ENCODE data around the gene GRM1. TPM values are rescaled to one million over a fixed set of nuclear protein-coding genes. Genes with fewer than 3 reads are reported as not detected.

The GRM1 gene
- total and polyA plus RNA-seq, 9 of the 15 experiments (the other 6 are each of a cell fraction or from before 2014, with no cell fraction given), result not detected

DNA sequence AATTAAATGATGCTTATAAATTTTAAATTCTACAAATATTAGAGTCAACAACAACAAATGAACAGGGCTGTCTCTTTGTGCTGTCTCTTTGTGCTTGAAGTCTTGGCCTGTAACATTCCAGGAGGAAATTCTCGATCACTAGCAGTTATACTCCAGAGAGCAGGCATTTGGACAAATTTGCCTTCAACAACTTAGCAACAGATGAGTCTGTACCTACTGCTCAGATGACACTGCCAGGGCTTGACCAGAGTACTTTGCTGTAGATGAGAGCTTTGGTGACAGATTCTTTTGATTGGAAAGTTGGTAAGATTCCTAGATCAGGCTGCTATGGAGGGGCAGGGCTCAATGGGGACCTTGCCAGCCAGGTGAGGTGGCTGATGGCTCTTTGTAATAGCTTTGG, 217.2 kb downstream of the GRM1 start:
- Histone ChIP-seq H3K9me3 (replicated peaks; ENCODE audit: control insufficient read depth, insufficient read depth, low read depth, low read length) (no peaks in the 10 kb centered on the region), H3K79me2 (ENCODE audit: control insufficient read depth, insufficient read depth, low read length) (no peaks in the 10 kb centered on the region), H3K27ac (ENCODE audit: extremely low read depth, low read depth, low read length) (no peak overlapping the region), H3K9me1 (ENCODE audit: control insufficient read depth, insufficient read depth, low read length) (no peaks in the 10 kb centered on the region), H3K4me1 (replicated peaks in 1 of 2; ENCODE audit: control insufficient read depth in 2 of 2, insufficient read depth in 2 of 2, low read length in 2 of 2) (no peaks in the 10 kb centered on the region), H3K4me2 (ENCODE audit: insufficient read depth, low read length) (no peak overlapping the region), H3K9ac (ENCODE audit: insufficient read depth in 1 of 2, low read depth in 2 of 2, low read length in 2 of 2) (no peak overlapping the region), H3K4me3 (no peak overlapping the region), H3K27me3 (ENCODE audit: control insufficient read depth in 2 of 2, insufficient read depth in 2 of 2, low read length in 2 of 2) (no peaks in the 10 kb centered on the region), H2AFZ (ENCODE audit: low read depth, low read length) (no peak overlapping the region), H3K36me3 (ENCODE audit: control insufficient read depth, insufficient read depth, low read length) (no peaks in the 10 kb centered on the region), H4K20me1 (replicated peaks; ENCODE audit: control insufficient read depth, insufficient read depth, low read length) (no peaks in the 10 kb centered on the region)
- in situ Hi-C loops (cut with MboI) (no loop called here), intact Hi-C loops (cut with micrococcal nuclease) (no loop called here)
- no peak for TF ChIP-seq ZNF79 (CRISPR knock-in tag; IDR thresholded peaks at IDR 0.05; ENCODE audit: low read depth)
- TF ChIP-seq, protein P1, sequence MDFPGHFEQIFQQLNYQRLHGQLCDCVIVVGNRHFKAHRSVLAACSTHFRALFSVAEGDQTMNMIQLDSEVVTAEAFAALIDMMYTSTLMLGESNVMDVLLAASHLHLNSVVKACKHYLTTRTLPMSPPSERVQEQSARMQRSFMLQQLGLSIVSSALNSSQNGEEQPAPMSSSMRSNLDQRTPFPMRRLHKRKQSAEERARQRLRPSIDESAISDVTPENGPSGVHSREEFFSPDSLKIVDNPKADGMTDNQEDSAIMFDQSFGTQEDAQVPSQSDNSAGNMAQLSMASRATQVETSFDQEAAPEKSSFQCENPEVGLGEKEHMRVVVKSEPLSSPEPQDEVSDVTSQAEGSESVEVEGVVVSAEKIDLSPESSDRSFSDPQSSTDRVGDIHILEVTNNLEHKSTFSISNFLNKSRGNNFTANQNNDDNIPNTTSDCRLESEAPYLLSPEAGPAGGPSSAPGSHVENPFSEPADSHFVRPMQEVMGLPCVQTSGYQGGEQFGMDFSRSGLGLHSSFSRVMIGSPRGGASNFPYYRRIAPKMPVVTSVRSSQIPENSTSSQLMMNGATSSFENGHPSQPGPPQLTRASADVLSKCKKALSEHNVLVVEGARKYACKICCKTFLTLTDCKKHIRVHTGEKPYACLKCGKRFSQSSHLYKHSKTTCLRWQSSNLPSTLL (IDR thresholded peaks at IDR 0.05), result no peak
- no peak for TF ChIP-seq HNRNPUL1 (IDR thresholded peaks at IDR 0.05; ENCODE audit: low read length)
- no peak for TF ChIP-seq ZBTB17 (CRISPR knock-in tag; IDR thresholded peaks at IDR 0.05)
- TF ChIP-seq ZNF3 (CRISPR knock-in tag; IDR thresholded peaks at IDR 0.05), result no peak
- DNase-seq (ENCODE audit: extremely low read depth in 1 of 4, low spot score in 3 of 4), result no peak
- no peak for FAIRE-seq
- ChIA-PET CTCF (ENCODE audit: low intra/inter-chr PET ratio) (no interaction called here), POLR2A (no interaction called here)
- no peak for ATAC-seq
- no TSS peak for BruUV-seq (replicated peaks)
- WGBS (ENCODE audit: insufficient coverage, low coverage, missing lambda C conversion rate), result 0% methylated on average over 1 of the region's 1 CpG

DNA sequence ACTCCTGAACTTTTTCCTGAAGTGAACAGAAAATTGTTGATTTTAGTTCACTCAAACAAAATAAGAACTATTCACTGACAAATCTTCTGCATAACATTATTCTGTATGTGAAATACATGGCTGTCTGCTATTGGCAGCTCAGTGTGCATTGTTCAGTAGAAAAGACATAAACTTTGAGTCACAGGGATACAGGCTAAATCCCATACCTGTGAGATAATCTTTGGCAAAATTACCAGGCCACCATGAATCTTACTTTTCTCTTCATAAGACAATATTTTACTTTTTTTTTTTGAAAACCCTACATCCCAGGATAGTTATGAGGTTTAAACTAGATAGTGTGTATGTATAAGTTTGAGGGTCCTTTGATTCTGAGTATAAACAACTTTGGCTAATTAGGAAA, 224.8 kb downstream of the GRM1 start:
- Histone ChIP-seq H3K9ac (ENCODE audit: insufficient read depth in 1 of 2, low read depth in 2 of 2, low read length in 2 of 2) (no peak overlapping the region), H3K27ac (ENCODE audit: extremely low read depth, low read depth, low read length) (no peak overlapping the region), H3K36me3 (ENCODE audit: control insufficient read depth, insufficient read depth, low read length) (no peaks in the 10 kb centered on the region), H3K4me2 (ENCODE audit: insufficient read depth, low read length) (no peak overlapping the region), H3K9me1 (ENCODE audit: control insufficient read depth, insufficient read depth, low read length) (no peaks in the 10 kb centered on the region), H3K27me3 (ENCODE audit: control insufficient read depth in 2 of 2, insufficient read depth in 2 of 2, low read length in 2 of 2) (no peaks in the 10 kb centered on the region), H3K9me3 (replicated peaks; ENCODE audit: control insufficient read depth, insufficient read depth, low read depth, low read length) (no peaks in the 10 kb centered on the region), H4K20me1 (replicated peaks; ENCODE audit: control insufficient read depth, insufficient read depth, low read length) (no peaks in the 10 kb centered on the region), H3K4me3 (no peak overlapping the region), H2AFZ (ENCODE audit: low read depth, low read length) (no peak overlapping the region), H3K4me1 (replicated peaks in 1 of 2; ENCODE audit: control insufficient read depth in 2 of 2, insufficient read depth in 2 of 2, low read length in 2 of 2) (no peaks in the 10 kb centered on the region), H3K79me2 (ENCODE audit: control insufficient read depth, insufficient read depth, low read length) (no peaks in the 10 kb centered on the region)
- no TSS peak for BruUV-seq (replicated peaks)
- intact Hi-C loops (cut with micrococcal nuclease), result no loop called here
- no peak for FAIRE-seq
- no peak for ATAC-seq
- no peak for DNase-seq (ENCODE audit: extremely low read depth in 1 of 4, low spot score in 3 of 4)
- in situ Hi-C loops (cut with MboI), result no loop called here
- POLR2A ChIA-PET, result no interaction called here
- CTCF ChIA-PET (ENCODE audit: low intra/inter-chr PET ratio), result no interaction called here
- TF ChIP-seq ASH1L (IDR thresholded peaks at IDR 0.05; ENCODE audit: borderline replicate concordance, low read depth, partially characterized antibody) (no peak), EGR1 (conservative IDR thresholded peaks at IDR 0.05) (no peak), TAF15 (IDR thresholded peaks at IDR 0.05; ENCODE audit: low read depth, low read length) (no peak), L3MBTL2 (IDR thresholded peaks at IDR 0.05) (no peak), ZNF76 (CRISPR knock-in tag; IDR thresholded peaks at IDR 0.05; ENCODE audit: borderline replicate concordance) (no peak), KLF6 (CRISPR knock-in tag; IDR thresholded peaks at IDR 0.05; ENCODE audit: borderline replicate concordance) (no peak), ZNF445 (CRISPR knock-in tag; IDR thresholded peaks at IDR 0.05; ENCODE audit: low read depth) (no peak), FOXK1 (CRISPR knock-in tag; IDR thresholded peaks at IDR 0.05; ENCODE audit: borderline replicate concordance) (no peak), ZBTB17 (CRISPR knock-in tag; IDR thresholded peaks at IDR 0.05) (no peak), WHSC1 (IDR thresholded peaks at IDR 0.05; ENCODE audit: low read length) (no peak), ZNF696 (CRISPR knock-in tag; conservative IDR thresholded peaks at IDR 0.05) (no peak), POLR3G (IDR thresholded peaks at IDR 0.05; ENCODE audit: extremely low read depth, insufficient read length, insufficient replicate concordance) (no peak), POU5F1 (IDR thresholded peaks at IDR 0.05; ENCODE audit: borderline replicate concordance, low read depth, low read length, partially characterized antibody) (no peak), MCM7 (IDR thresholded peaks at IDR 0.05) (no peak)
